ENCODE data around the gene TMEM232.

TMEM232 gene

DNA sequence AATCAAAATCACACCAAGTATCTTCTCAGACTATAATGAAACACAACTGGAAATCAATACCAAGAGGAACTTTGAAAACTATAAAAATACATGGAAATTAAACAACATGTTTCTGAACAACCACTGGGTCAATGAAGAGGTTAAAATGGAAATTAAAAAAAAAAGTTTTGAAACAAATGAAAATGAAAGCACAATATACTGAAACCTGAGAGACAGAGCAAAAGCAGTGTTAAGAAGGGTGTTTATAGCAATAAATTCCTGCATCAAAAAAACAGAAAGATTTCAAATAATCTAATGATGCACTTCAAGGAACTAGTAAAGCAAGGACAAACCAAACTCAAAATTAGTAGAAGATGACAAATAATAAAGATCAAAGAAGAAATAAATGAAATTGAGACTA lies 92.0 kb downstream of the TMEM232 start:
- Histone ChIP-seq H3K36me3 (ENCODE audit: control insufficient read depth in 2 of 2, insufficient read depth in 2 of 2, low read length in 2 of 2) (no peaks in the 10 kb centered on the region), H3K27ac (ENCODE audit: low read depth in 2 of 2, low read length in 2 of 2) (no peak overlapping the region), H3K9me3 (ENCODE audit: control insufficient read depth in 2 of 2, low read length in 2 of 2) (no peaks in the 10 kb centered on the region), H3K27me3 (ENCODE audit: control insufficient read depth in 2 of 2, insufficient read depth in 2 of 2, low read length in 2 of 2) (no peaks in the 10 kb centered on the region), H3K9ac (ENCODE audit: low read depth in 1 of 2, low read length in 2 of 2) (no peak overlapping the region), H3K4me1 (ENCODE audit: control insufficient read depth in 2 of 2, insufficient read depth in 2 of 2, low read length in 2 of 2) (no peaks in the 10 kb centered on the region), H3K4me3 (ENCODE audit: low read length in 2 of 2) (no peak overlapping the region)

- Histone ChIP-seq H3K27me3 (ENCODE audit: control insufficient read depth in 2 of 2, insufficient read depth in 2 of 2, low read length in 2 of 2) (no peaks in the 10 kb centered on the region), H3K9me3 (ENCODE audit: control insufficient read depth in 2 of 2, low read length in 2 of 2) (no peaks in the 10 kb centered on the region), H3K27ac (ENCODE audit: low read depth in 2 of 2, low read length in 2 of 2) (no peak overlapping the region), H3K9ac (ENCODE audit: low read depth in 1 of 2, low read length in 2 of 2) (no peak overlapping the region), H3K4me3 (ENCODE audit: low read length in 2 of 2) (no peak overlapping the region), H3K36me3 (ENCODE audit: control insufficient read depth in 2 of 2, insufficient read depth in 2 of 2, low read length in 2 of 2) (no peaks in the 10 kb centered on the region), H3K4me1 (ENCODE audit: control insufficient read depth in 2 of 2, insufficient read depth in 2 of 2, low read length in 2 of 2) (no peaks in the 10 kb centered on the region)
Measured at GRCh38 chr5:110631236-110631635, 95.2 kb downstream of the TMEM232 start.

DNA sequence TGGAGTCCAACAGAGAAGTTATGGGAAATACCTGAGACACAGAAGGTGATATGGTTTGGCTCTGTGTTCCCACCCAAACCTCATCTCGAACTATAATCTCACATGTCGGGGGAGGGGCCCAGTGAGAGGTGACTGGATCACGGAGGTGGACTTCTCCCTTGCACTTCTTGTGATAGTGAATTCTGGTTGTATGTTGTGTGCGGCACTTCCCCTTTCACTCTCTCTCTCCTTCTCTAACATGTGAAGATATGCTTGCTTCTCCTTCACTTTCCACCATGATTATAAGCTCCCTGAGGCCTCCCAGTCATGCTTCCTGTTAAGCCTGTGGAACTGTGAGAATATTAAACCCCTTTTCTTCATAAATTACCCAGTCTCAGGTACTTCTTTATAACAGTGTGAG lies 96.1 kb downstream of the TMEM232 start:
- no peaks in the 10 kb centered on the region for H3K4me1 ChIP-seq (ENCODE audit: control insufficient read depth in 2 of 2, insufficient read depth in 2 of 2, low read length in 2 of 2)
- H3K27ac ChIP-seq (ENCODE audit: low read depth in 2 of 2, low read length in 2 of 2), result no peak overlapping the region
- no peaks in the 10 kb centered on the region for H3K27me3 ChIP-seq (ENCODE audit: control insufficient read depth in 2 of 2, insufficient read depth in 2 of 2, low read length in 2 of 2)
- H3K36me3 ChIP-seq (ENCODE audit: control insufficient read depth in 2 of 2, insufficient read depth in 2 of 2, low read length in 2 of 2), result no peaks in the 10 kb centered on the region
- H3K4me3 ChIP-seq (ENCODE audit: low read length in 2 of 2), result no peak overlapping the region
- no peaks in the 10 kb centered on the region for H3K9me3 ChIP-seq (ENCODE audit: control insufficient read depth in 2 of 2, low read length in 2 of 2)
- no peak overlapping the region for H3K9ac ChIP-seq (ENCODE audit: low read depth in 1 of 2, low read length in 2 of 2)

DNA sequence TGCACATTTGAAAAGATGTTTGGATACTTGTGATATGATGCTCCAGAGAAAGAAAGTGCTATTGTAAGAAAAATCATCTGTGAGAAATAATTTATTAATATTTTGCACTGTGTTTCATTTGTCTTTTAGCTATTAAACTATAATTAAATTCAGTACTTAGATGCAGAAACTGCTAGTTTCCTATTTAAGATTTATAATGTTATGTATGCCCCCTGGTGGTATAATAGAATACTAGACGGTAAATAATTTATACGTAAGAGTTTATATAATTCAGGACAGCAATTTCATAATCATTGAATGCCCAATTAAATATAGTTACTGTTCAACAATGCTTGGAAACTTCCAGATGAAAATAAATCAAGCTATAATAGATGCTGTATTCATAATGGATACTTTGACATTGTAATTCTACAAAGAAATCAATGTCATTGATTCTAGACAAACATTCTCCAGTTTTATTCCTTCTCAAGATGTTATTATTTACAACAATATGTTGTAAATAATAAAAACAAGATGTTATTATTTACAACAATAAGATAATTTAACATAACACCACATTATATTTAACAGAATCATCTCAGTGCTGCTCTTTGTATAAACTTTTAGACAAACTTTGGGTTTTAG lies 101.0 kb downstream of the TMEM232 start:
- H3K9ac ChIP-seq (ENCODE audit: low read depth in 1 of 2, low read length in 2 of 2), result no peak overlapping the region

DNA sequence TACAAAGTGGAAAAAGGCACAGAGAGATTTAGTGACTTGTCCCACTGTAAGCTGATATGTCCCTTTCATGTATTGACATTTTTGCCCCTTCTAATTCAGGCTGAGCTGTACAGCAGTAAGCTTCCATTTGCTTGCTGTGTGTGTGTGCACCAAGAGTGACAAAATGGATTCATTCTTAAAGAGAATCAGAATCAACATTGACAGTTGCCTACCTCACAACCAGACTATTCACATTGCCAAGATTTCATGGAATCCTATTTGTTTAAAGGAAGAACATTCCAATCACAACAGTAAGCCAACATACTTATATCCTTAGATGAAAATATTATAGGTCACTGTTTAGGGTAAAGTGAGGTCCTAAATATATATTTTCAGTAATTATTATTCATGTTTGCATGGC lies 102.6 kb downstream of the TMEM232 start:
- Histone ChIP-seq H3K27ac (ENCODE audit: low read depth in 2 of 2, low read length in 2 of 2) (no peak overlapping the region), H3K36me3 (ENCODE audit: control insufficient read depth in 2 of 2, insufficient read depth in 2 of 2, low read length in 2 of 2) (no peaks in the 10 kb centered on the region), H3K27me3 (ENCODE audit: control insufficient read depth in 2 of 2, insufficient read depth in 2 of 2, low read length in 2 of 2) (no peaks in the 10 kb centered on the region), H3K9me3 (ENCODE audit: control insufficient read depth in 2 of 2, low read length in 2 of 2) (no peaks in the 10 kb centered on the region), H3K9ac (ENCODE audit: low read depth in 1 of 2, low read length in 2 of 2) (no peak overlapping the region), H3K4me1 (ENCODE audit: control insufficient read depth in 2 of 2, insufficient read depth in 2 of 2, low read length in 2 of 2) (no peaks in the 10 kb centered on the region), H3K4me3 (ENCODE audit: low read length in 2 of 2) (no peak overlapping the region)

More for the DNA sequence above, 101.0 kb downstream of the TMEM232 start:
- no peak overlapping the region for H3K4me3 ChIP-seq (ENCODE audit: low read length in 2 of 2)
- no peak overlapping the region for H3K27ac ChIP-seq (ENCODE audit: low read depth in 2 of 2, low read length in 2 of 2)
- H3K4me1 ChIP-seq (ENCODE audit: control insufficient read depth in 2 of 2, insufficient read depth in 2 of 2, low read length in 2 of 2), result no peaks in the 10 kb centered on the region
- no peaks in the 10 kb centered on the region for H3K27me3 ChIP-seq (ENCODE audit: control insufficient read depth in 2 of 2, insufficient read depth in 2 of 2, low read length in 2 of 2)
- H3K36me3 ChIP-seq (ENCODE audit: control insufficient read depth in 2 of 2, insufficient read depth in 2 of 2, low read length in 2 of 2), result no peaks in the 10 kb centered on the region
- H3K9me3 ChIP-seq (ENCODE audit: control insufficient read depth in 2 of 2, low read length in 2 of 2), result no peaks in the 10 kb centered on the region

DNA sequence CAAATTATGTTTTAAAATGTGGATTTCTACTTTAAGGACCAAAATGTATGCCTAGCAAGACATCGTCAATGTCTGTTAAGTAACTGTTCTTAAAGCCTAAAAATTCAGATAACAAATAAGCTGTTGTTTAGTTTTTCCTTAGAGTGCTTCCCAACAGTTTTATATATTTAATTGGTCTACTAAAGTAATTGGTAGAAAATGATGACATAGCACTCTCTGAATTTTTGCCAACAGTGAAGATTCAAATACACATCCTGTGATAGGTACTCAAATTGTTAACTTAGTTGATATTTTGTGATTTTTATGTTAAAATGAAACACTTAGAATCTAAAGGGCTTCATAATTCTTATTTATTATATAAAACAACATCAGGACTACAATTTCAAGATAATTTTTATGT lies 107.5 kb downstream of the TMEM232 start:
- Histone ChIP-seq H3K9me3 (ENCODE audit: control insufficient read depth in 2 of 2, low read length in 2 of 2) (peaks cover 0 to 5% of the 10 kb centered on the region in 2 donors), H3K27me3 (ENCODE audit: control insufficient read depth in 2 of 2, insufficient read depth in 2 of 2, low read length in 2 of 2) (no peaks in the 10 kb centered on the region), H3K27ac (ENCODE audit: low read depth in 2 of 2, low read length in 2 of 2) (no peak overlapping the region), H3K9ac (ENCODE audit: low read depth in 1 of 2, low read length in 2 of 2) (no peak overlapping the region), H3K4me3 (ENCODE audit: low read length in 2 of 2) (no peak overlapping the region), H3K4me1 (ENCODE audit: control insufficient read depth in 2 of 2, insufficient read depth in 2 of 2, low read length in 2 of 2) (no peaks in the 10 kb centered on the region), H3K36me3 (ENCODE audit: control insufficient read depth in 2 of 2, insufficient read depth in 2 of 2, low read length in 2 of 2) (no peaks in the 10 kb centered on the region)

DNA sequence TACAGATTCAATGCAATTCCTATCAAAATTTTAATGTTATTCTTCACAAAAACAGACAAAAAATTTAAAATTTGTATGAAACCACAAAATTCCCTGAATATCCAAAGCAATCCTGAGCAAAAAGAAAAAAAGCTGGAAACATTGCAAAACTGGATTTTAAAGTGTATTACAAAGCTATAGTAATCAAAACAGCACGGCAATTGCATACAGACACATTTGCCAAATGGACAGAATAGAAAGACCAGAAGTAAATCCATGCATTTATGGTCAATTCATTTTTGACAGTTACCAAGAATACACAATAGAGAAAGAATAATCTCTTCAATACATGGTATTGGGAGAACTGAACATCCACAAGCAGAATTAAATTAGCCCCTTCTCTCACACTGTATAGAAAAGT lies 110.5 kb downstream of the TMEM232 start:
- Histone ChIP-seq H3K4me1 (ENCODE audit: control insufficient read depth in 2 of 2, insufficient read depth in 2 of 2, low read length in 2 of 2) (no peaks in the 10 kb centered on the region), H3K36me3 (ENCODE audit: control insufficient read depth in 2 of 2, insufficient read depth in 2 of 2, low read length in 2 of 2) (no peaks in the 10 kb centered on the region), H3K4me3 (ENCODE audit: low read length in 2 of 2) (no peak overlapping the region), H3K9me3 (ENCODE audit: control insufficient read depth in 2 of 2, low read length in 2 of 2) (peaks cover 0 to 5% of the 10 kb centered on the region in 2 donors), H3K27me3 (ENCODE audit: control insufficient read depth in 2 of 2, insufficient read depth in 2 of 2, low read length in 2 of 2) (no peaks in the 10 kb centered on the region), H3K27ac (ENCODE audit: low read depth in 2 of 2, low read length in 2 of 2) (no peak overlapping the region), H3K9ac (ENCODE audit: low read depth in 1 of 2, low read length in 2 of 2) (no peak overlapping the region)

- H3K27ac ChIP-seq (ENCODE audit: low read depth in 2 of 2, low read length in 2 of 2), result no peak overlapping the region
- H3K36me3 ChIP-seq (ENCODE audit: control insufficient read depth in 2 of 2, insufficient read depth in 2 of 2, low read length in 2 of 2), result no peaks in the 10 kb centered on the region
- no peaks in the 10 kb centered on the region for H3K4me1 ChIP-seq (ENCODE audit: control insufficient read depth in 2 of 2, insufficient read depth in 2 of 2, low read length in 2 of 2)
- H3K9me3 ChIP-seq (ENCODE audit: control insufficient read depth in 2 of 2, low read length in 2 of 2), result peaks cover 0 to 5% of the 10 kb centered on the region in 2 donors
- H3K4me3 ChIP-seq (ENCODE audit: low read length in 2 of 2), result no peak overlapping the region
- no peaks in the 10 kb centered on the region for H3K27me3 ChIP-seq (ENCODE audit: control insufficient read depth in 2 of 2, insufficient read depth in 2 of 2, low read length in 2 of 2)
- no peak overlapping the region for H3K9ac ChIP-seq (ENCODE audit: low read depth in 1 of 2, low read length in 2 of 2)
Measured at GRCh38 chr5:110612794-110613247, 113.7 kb downstream of the TMEM232 start.

DNA sequence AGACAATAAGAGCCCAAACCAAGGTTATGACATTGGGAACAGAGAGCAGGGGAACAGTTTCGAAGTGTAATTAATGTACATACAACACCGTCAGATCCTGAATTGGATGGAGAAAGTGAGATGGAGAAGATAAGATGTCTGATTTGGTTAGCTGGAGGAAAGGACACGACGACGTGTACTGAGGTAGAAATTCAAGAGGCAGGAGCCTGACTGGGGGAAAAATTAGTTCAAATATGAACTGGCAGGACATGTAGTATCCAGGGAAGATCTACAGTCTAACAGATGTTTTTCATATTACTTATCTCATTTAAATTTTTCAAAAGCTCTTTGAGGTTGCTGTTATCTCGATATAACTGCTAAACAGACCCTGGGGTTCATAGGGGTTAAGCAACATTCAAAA lies 114.7 kb downstream of the TMEM232 start:
- Histone ChIP-seq H3K27me3 (ENCODE audit: control insufficient read depth in 2 of 2, insufficient read depth in 2 of 2, low read length in 2 of 2) (no peaks in the 10 kb centered on the region), H3K4me1 (ENCODE audit: control insufficient read depth in 2 of 2, insufficient read depth in 2 of 2, low read length in 2 of 2) (no peaks in the 10 kb centered on the region), H3K9me3 (ENCODE audit: control insufficient read depth in 2 of 2, low read length in 2 of 2) (peaks cover 0 to 5% of the 10 kb centered on the region in 2 donors), H3K9ac (ENCODE audit: low read depth in 1 of 2, low read length in 2 of 2) (no peak overlapping the region), H3K4me3 (ENCODE audit: low read length in 2 of 2) (no peak overlapping the region), H3K36me3 (ENCODE audit: control insufficient read depth in 2 of 2, insufficient read depth in 2 of 2, low read length in 2 of 2) (no peaks in the 10 kb centered on the region), H3K27ac (ENCODE audit: low read depth in 2 of 2, low read length in 2 of 2) (no peak overlapping the region)

DNA sequence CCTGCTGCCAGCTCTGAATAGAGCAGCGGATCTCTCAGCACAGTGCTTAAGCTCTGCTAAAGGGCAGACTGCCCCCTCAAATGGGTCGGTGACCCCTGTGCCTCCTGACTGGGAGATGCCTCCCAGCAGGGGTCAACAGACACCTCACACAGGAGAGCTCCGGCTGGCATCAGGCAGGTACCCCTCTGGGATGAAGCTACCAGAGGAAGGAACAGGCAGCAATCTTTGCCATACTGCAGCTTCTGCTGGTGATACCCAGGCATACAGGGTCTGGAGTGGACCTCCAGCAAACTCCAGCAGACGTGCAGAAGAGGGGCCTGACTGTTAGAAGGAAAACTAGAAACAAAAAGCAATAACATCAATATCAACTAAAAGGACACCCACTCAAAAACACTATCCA lies 131.6 kb downstream of the TMEM232 start:
- no peaks in the 10 kb centered on the region for H3K4me1 ChIP-seq (ENCODE audit: control insufficient read depth in 2 of 2, insufficient read depth in 2 of 2, low read length in 2 of 2)
- H3K9me3 ChIP-seq (ENCODE audit: control insufficient read depth in 2 of 2, low read length in 2 of 2), result no peaks in the 10 kb centered on the region
- H3K27ac ChIP-seq (ENCODE audit: low read depth in 2 of 2, low read length in 2 of 2), result no peak overlapping the region
- H3K27me3 ChIP-seq (ENCODE audit: control insufficient read depth in 2 of 2, insufficient read depth in 2 of 2, low read length in 2 of 2), result no peaks in the 10 kb centered on the region
- H3K36me3 ChIP-seq (ENCODE audit: control insufficient read depth in 2 of 2, insufficient read depth in 2 of 2, low read length in 2 of 2), result no peaks in the 10 kb centered on the region
- no peak overlapping the region for H3K4me3 ChIP-seq (ENCODE audit: low read length in 2 of 2)
- no peak overlapping the region for H3K9ac ChIP-seq (ENCODE audit: low read depth in 1 of 2, low read length in 2 of 2)

DNA sequence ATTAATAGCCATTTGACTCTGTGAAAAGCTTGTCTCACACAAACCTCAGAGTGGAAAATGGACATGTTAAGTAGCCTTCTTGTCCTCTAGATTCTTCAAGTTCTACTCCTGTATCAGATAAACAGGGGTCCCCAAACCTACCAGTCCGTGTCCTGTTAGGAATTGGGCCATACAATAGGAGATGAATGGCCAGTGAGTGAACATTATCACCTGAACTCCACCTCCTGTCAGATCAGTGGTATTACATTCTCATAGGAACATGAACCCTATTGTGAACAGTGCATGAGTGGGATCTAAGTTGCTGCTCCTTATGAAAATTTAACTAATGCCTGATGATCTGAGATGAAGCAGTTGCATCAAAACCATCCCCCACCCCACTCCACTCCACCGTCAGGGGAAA lies 136.3 kb downstream of the TMEM232 start:
- H3K9ac ChIP-seq (ENCODE audit: low read depth in 1 of 2, low read length in 2 of 2), result no peak overlapping the region
- H3K27me3 ChIP-seq (ENCODE audit: control insufficient read depth in 2 of 2, insufficient read depth in 2 of 2, low read length in 2 of 2), result no peaks in the 10 kb centered on the region
- no peak overlapping the region for H3K27ac ChIP-seq (ENCODE audit: low read depth in 2 of 2, low read length in 2 of 2)
- no peaks in the 10 kb centered on the region for H3K9me3 ChIP-seq (ENCODE audit: control insufficient read depth in 2 of 2, low read length in 2 of 2)
- no peaks in the 10 kb centered on the region for H3K36me3 ChIP-seq (ENCODE audit: control insufficient read depth in 2 of 2, insufficient read depth in 2 of 2, low read length in 2 of 2)
- no peak overlapping the region for H3K4me3 ChIP-seq (ENCODE audit: low read length in 2 of 2)
- no peaks in the 10 kb centered on the region for H3K4me1 ChIP-seq (ENCODE audit: control insufficient read depth in 2 of 2, insufficient read depth in 2 of 2, low read length in 2 of 2)

Measured in mucosa of rectum (tissue), 2 donors.